HepG2 (cell line): ENCODE data around the gene LRBA. TPM values are rescaled to one million over a fixed set of nuclear protein-coding genes. Genes with fewer than 3 reads are reported as not detected.

Source experiments
- ATAC-seq: fragments of 200-7000 bp; cut with Tn5 transposase; 3 replicates; pipeline ENCODE4 v1.9.1; 2020; ENCODE audit warnings: mild to moderate bottlenecking, moderate library complexity
- BruUV-seq: library from RNA; stranded (reverse); fragments of 400-500 nt; replicated peaks from 2 replicates; lab custom pipeline; 2021; lab: Mats Ljungman, UMichigan
- CTCF ChIA-PET: fragments of 300-600 bp; formaldehyde crosslinking; extraction: SDS; loops from one replicate; lab custom pipeline; 2021; ENCODE audit warnings: low total read pairs, inconsistent platforms, low intra/inter-chr PET ratio; lab: Yijun Ruan, JAX
- POLR2A ChIA-PET: fragments of 350-600 bp; sonication (Branson Sonifier 250); formaldehyde crosslinking; loops from one replicate; lab custom pipeline; 2020; ENCODE audit warnings: antibody characterized with exemption, inconsistent platforms; lab: Yijun Ruan, JAX
- DNase-seq: peaks from one replicate; pipeline ENCODE4 v3.0.0-alpha.2; 2015; ENCODE audit warnings: low spot score
- FAIRE-seq: peaks from 3 replicates; lab custom pipeline; 2011; peaks lifted over from hg19 to GRCh38; lab: Jason Lieb, UNC
- H2AFZ ChIP-seq: one replicate; pipeline ENCODE4 v1.6.1; 2011; ENCODE audit warnings: low read length, inconsistent platforms
- H3K27ac ChIP-seq: fragments of 300-600 bp; 3 replicates; pipeline ENCODE4 v1.8.0; 2011; ENCODE audit warnings: mixed run types, mild to moderate bottlenecking, mixed read lengths, low read length, inconsistent platforms; ENCODE audit not compliant: insufficient read depth; ENCODE audit errors: extremely low read length
- H3K27me3 ChIP-seq, 2 experiments: fragments of 200-600 bp in 1 of 2; 2 replicates in 1 of 2; 3 replicates in 1 of 2; pipeline versions ENCODE4 v1.6.0 to v1.8.0; 2011; ENCODE audit warnings: low read length in 2 of 2, mild to moderate bottlenecking in 2 of 2, moderate library complexity in 2 of 2, inconsistent platforms in 1 of 2; ENCODE audit not compliant: insufficient read depth in 2 of 2, control insufficient read depth in 1 of 2
- H3K36me3 ChIP-seq, 2 experiments: fragments of 200-600 bp in 1 of 2; replicated peaks in 1 of 2; 2 replicates in 1 of 2; 3 replicates in 1 of 2; pipeline versions ENCODE4 v1.5.1 to v1.8.0; 2011; ENCODE audit warnings: low read length in 2 of 2, inconsistent platforms in 1 of 2; ENCODE audit not compliant: insufficient read depth in 2 of 2, control insufficient read depth in 1 of 2
- H3K4me1 ChIP-seq: 2 replicates; pipeline ENCODE4 v1.5.1; 2012; ENCODE audit warnings: low read length, inconsistent platforms; ENCODE audit not compliant: insufficient read depth
- H3K4me2 ChIP-seq: 2 replicates; pipeline ENCODE4 v1.6.0; 2011; ENCODE audit warnings: low read depth, low read length, inconsistent platforms
- H3K4me3 ChIP-seq, 3 experiments: fragments of 200-600 bp in 1 of 3; sonication (generic), shearing (Covaris generic) in 1 of 3; replicated peaks in 1 of 3; 2 replicates each; pipeline ENCODE4 v1.5.1; 2011 to 2016; ENCODE audit warnings: low read length in 3 of 3, inconsistent platforms in 2 of 3, low read depth in 2 of 3, mild to moderate bottlenecking in 2 of 3, control low read depth in 1 of 3, mixed read lengths in 1 of 3; ENCODE audit not compliant: insufficient read depth in 1 of 3
- H3K79me2 ChIP-seq: one replicate; pipeline ENCODE4 v1.6.1; 2011; ENCODE audit warnings: low read length, inconsistent platforms; ENCODE audit not compliant: insufficient read depth
- H3K9ac ChIP-seq: 2 replicates; pipeline ENCODE4 v1.6.0; 2011; ENCODE audit warnings: mild to moderate bottlenecking, low read depth, low read length, inconsistent platforms; ENCODE audit not compliant: insufficient read depth
- H3K9me3 ChIP-seq: 2 replicates; pipeline ENCODE4 v1.5.1; 2012; ENCODE audit warnings: mild to moderate bottlenecking, low read length
- H4K20me1 ChIP-seq: 2 replicates; pipeline ENCODE4 v1.6.0; 2011; ENCODE audit warnings: inconsistent platforms, mild to moderate bottlenecking, low read length, moderate library complexity; ENCODE audit not compliant: insufficient read depth
- ATF7 ChIP-seq, 2 experiments: fragments of 450-650 bp in 1 of 2; sonication (generic) in 1 of 2; formaldehyde crosslinking in 1 of 2; IDR thresholded peaks; 2 replicates each; pipeline versions ENCODE4 v1.4.0 to v1.6.1; 2016 to 2020; ENCODE audit warnings: antibody characterized with exemption in 1 of 2, mild to moderate bottlenecking in 1 of 2, missing genetic modification reagents in 1 of 2
- CREB1 ChIP-seq, 2 experiments: fragments of 450-650 bp in 1 of 2; IDR thresholded peaks; 2 replicates each; pipeline ENCODE4 v1.6.1; 2016 to 2017; ENCODE audit warnings: control low read depth in 1 of 2, mild to moderate bottlenecking in 1 of 2, missing compliant biosample characterization in 1 of 2, missing genetic modification characterization in 1 of 2
- ERF ChIP-seq: IDR thresholded peaks from 2 replicates; pipeline ENCODE4 v1.6.1; 2018; ENCODE audit warnings: missing biosample characterization, missing genetic modification reagents
- MAFK ChIP-seq, 2 experiments: IDR thresholded peaks in 1 of 2; conservative IDR thresholded peaks in 1 of 2; 2 replicates each; pipeline ENCODE4 v1.6.1; 2011; ENCODE audit warnings: improper control_type of control experiment in 2 of 2, low read length in 2 of 2
- MLXIP ChIP-seq: sonication (generic); formaldehyde crosslinking; IDR thresholded peaks from 2 replicates; pipeline ENCODE4 v1.9.0; 2021; ENCODE audit warnings: missing genetic modification reagents, borderline replicate concordance
- MTF1 ChIP-seq: sonication (generic); formaldehyde crosslinking; IDR thresholded peaks from 2 replicates; pipeline ENCODE4 v1.5.0; 2020; ENCODE audit warnings: missing genetic modification reagents
- WGBS: methylation state at CpG from one replicate; pipeline ENCODE4 v1.1.6; 2017; ENCODE audit warnings: low lambda C conversion rate; 5-methylcytosine and 5-hydroxymethylcytosine counted together
- in situ Hi-C: cut with HindIII; loops from 2 replicates; pipeline ENCODE4 v1.10.0; 2017; ENCODE audit warnings: low pct_unique_long_range_greater_than_20kb; ENCODE audit not compliant: extremely low pct_ligation_motif_present
- intact Hi-C: fragments of 100-400 bp; cut with micrococcal nuclease; formaldehyde crosslinking; loops from one replicate; pipeline ENCODE4 v1.10.0; 2022; ENCODE audit not compliant: unreplicated experiment
- polyA plus RNA-seq, 8 experiments: library from polyadenylated mRNA; depleted of rRNA in 3 of 8; stranded (reverse) in 7 of 8; unstranded in 1 of 8; fragments of >200 nt; fragmentation: Illumina TruSeq in 4 of 8; extraction: Trizol in 4 of 8; gene quantifications; 2 replicates each; pipeline versions ENCODE4 v1.2.1 to v1.2.3, GENCODE V29; 2011 to 2016; ENCODE audit warnings: low read depth in 4 of 8, missing spikeins in 1 of 8, mixed read lengths in 1 of 8; ENCODE audit not compliant: insufficient read depth in 1 of 8
- total RNA-seq, 5 experiments: library from RNA; depleted of rRNA; stranded (reverse); fragments of >200 nt; fragmentation: Illumina TruSeq; extraction: Trizol; gene quantifications; 2 replicates each; pipeline ENCODE4 v1.2.3, GENCODE V29; 2016; ENCODE audit warnings: low read depth in 1 of 5

LRBA gene
- total and polyA plus RNA-seq, 2 of the 13 experiments (the other 11 are each of a cell fraction or from before 2014, with no cell fraction given): 21.0 to 37.2 TPM

GRCh38 chr4:150391052-150391451 lies 624.0 kb downstream of the LRBA start:
- DNase-seq: no peak
- H3K36me3 ChIP-seq: no peaks in the 10 kb centered on the region
- WGBS: 95% methylated on average over 2 of the region's 2 CpGs
- TF ChIP-seq ATF7 (IDR thresholded peaks at IDR 0.05): peak; percentile 79
- TF ChIP-seq ATF7 (CRISPR knock-in tag; IDR thresholded peaks at IDR 0.05): no peak
- peak; percentile 34 for TF ChIP-seq CREB1 (IDR thresholded peaks at IDR 0.05)
- no peak for TF ChIP-seq CREB1 (CRISPR knock-in tag; IDR thresholded peaks at IDR 0.05)
- TF ChIP-seq MLXIP: no peak
- no peak for TF ChIP-seq ERF
- in situ Hi-C loops (no loop called here), intact Hi-C loops (no loop called here)
- H3K4me2 ChIP-seq: no peak overlapping the region
- H3K79me2 ChIP-seq: no peaks in the 10 kb centered on the region
- no peak for ATAC-seq
- H2AFZ ChIP-seq: no peak overlapping the region
- POLR2A ChIA-PET: no interaction called here
- no peaks in the 10 kb centered on the region for H3K27me3 ChIP-seq
- BruUV-seq: no TSS peak
- H3K4me1 ChIP-seq: no peaks in the 10 kb centered on the region
- no peak for FAIRE-seq
- H3K4me3 ChIP-seq: no peak overlapping the region
- H3K9me3 ChIP-seq: peaks cover 15% of the 10 kb centered on the region
- CTCF ChIA-PET: no interaction called here
- H3K27ac ChIP-seq: no peak overlapping the region
- H3K9ac ChIP-seq: no peak overlapping the region
- no peaks in the 10 kb centered on the region for H4K20me1 ChIP-seq

GRCh38 chr4:150390531-150390910 lies 624.6 kb downstream of the LRBA start:
- no TSS peak for BruUV-seq
- ChIA-PET CTCF (no interaction called here), POLR2A (no interaction called here)
- ATAC-seq (no peak), DNase-seq (no peak), FAIRE-seq (no peak)
- TF ChIP-seq MTF1 (no peak), MAFK (conservative IDR thresholded peaks at IDR 0.05 in 1 of 2, IDR thresholded peaks at IDR 0.05 in 1 of 2; ENCODE audit: low read length in 2 of 2) (peak in 1 of 2 experiments; percentile 56; a peak in 3 of 4 replicates)
- no peak overlapping the region for H3K27ac ChIP-seq
- no peak overlapping the region for H2AFZ ChIP-seq
- intact Hi-C loops: no loop called here
- H3K79me2 ChIP-seq: no peaks in the 10 kb centered on the region
- H3K27me3 ChIP-seq: no peaks in the 10 kb centered on the region
- no peak overlapping the region for H3K4me3 ChIP-seq
- no peak overlapping the region for H3K4me2 ChIP-seq
- H4K20me1 ChIP-seq: no peaks in the 10 kb centered on the region
- no peaks in the 10 kb centered on the region for H3K36me3 ChIP-seq
- no peak overlapping the region for H3K9ac ChIP-seq
- in situ Hi-C loops: no loop called here
- peaks cover 15% of the 10 kb centered on the region for H3K9me3 ChIP-seq
- no peaks in the 10 kb centered on the region for H3K4me1 ChIP-seq
